Measurements from ENCODE around the gene NPHP1.
"Not testable (repeated sequence)": the region's sequence is repeated elsewhere in the genome, so short reads cannot be mapped to it uniquely, and the experiment has no call there.

The NPHP1 gene

GRCh38 chr2:110101901-110102803 lies 102.7 kb downstream of the NPHP1 start:
- DNase-seq: no peak

GRCh38 chr2:110101280-110101844 lies 103.5 kb downstream of the NPHP1 start:
- peak; percentile 93 for DNase-seq

- DNase-seq: not testable (repeated sequence)
Observed at GRCh38 chr2:110100880-110101279, 103.9 kb downstream of the NPHP1 start.

GRCh38 chr2:110100480-110100879 lies 104.3 kb downstream of the NPHP1 start:
- no peak for DNase-seq

- no peak for DNase-seq
Observed at GRCh38 chr2:110099471-110100225, 105.2 kb downstream of the NPHP1 start.

- DNase-seq: no peak
Observed at GRCh38 chr2:110099038-110099425, 105.8 kb downstream of the NPHP1 start.

- no peak for DNase-seq
Observed at GRCh38 chr2:110097506-110098220, 107.2 kb downstream of the NPHP1 start.

- no peak for DNase-seq
Observed at GRCh38 chr2:110095994-110096633, 108.7 kb downstream of the NPHP1 start.

GRCh38 chr2:110094884-110095534 lies 109.8 kb downstream of the NPHP1 start:
- not testable (repeated sequence) for DNase-seq

GRCh38 chr2:110093924-110094323 lies 110.9 kb downstream of the NPHP1 start:
- not testable (repeated sequence) for DNase-seq

GRCh38 chr2:110090164-110090563 lies 114.6 kb downstream of the NPHP1 start:
- not testable (repeated sequence) for DNase-seq

- not testable (repeated sequence) for DNase-seq
Observed at GRCh38 chr2:110083757-110084156, 121.1 kb downstream of the NPHP1 start.

- not testable (repeated sequence) for DNase-seq
Observed at GRCh38 chr2:110083162-110083561, 121.7 kb downstream of the NPHP1 start.

GRCh38 chr2:110078104-110078503 lies 126.7 kb downstream of the NPHP1 start:
- not testable (repeated sequence) for DNase-seq

- not testable (repeated sequence) for DNase-seq
Observed at GRCh38 chr2:110075896-110076295, 128.9 kb downstream of the NPHP1 start.
